Stimulated activated CD8-positive, alpha-beta memory T cell treated with anti-CD3 and anti-CD28 coated beads, Interleukin-7, amount 100 ng/mL, for 48 hours (primary cell): ENCODE measurements around the gene CTPS1.

ENCODE experiments used
- DNase-seq, 2 donors: peaks; one replicate each; pipeline ENCODE4 v3.0.0-alpha.2; 2020; ENCODE audit warnings: low read depth in 1 of 2; ENCODE audit errors: extremely low read depth in 1 of 2

The CTPS1 gene, protein sequence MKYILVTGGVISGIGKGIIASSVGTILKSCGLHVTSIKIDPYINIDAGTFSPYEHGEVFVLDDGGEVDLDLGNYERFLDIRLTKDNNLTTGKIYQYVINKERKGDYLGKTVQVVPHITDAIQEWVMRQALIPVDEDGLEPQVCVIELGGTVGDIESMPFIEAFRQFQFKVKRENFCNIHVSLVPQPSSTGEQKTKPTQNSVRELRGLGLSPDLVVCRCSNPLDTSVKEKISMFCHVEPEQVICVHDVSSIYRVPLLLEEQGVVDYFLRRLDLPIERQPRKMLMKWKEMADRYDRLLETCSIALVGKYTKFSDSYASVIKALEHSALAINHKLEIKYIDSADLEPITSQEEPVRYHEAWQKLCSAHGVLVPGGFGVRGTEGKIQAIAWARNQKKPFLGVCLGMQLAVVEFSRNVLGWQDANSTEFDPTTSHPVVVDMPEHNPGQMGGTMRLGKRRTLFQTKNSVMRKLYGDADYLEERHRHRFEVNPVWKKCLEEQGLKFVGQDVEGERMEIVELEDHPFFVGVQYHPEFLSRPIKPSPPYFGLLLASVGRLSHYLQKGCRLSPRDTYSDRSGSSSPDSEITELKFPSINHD

DNA sequence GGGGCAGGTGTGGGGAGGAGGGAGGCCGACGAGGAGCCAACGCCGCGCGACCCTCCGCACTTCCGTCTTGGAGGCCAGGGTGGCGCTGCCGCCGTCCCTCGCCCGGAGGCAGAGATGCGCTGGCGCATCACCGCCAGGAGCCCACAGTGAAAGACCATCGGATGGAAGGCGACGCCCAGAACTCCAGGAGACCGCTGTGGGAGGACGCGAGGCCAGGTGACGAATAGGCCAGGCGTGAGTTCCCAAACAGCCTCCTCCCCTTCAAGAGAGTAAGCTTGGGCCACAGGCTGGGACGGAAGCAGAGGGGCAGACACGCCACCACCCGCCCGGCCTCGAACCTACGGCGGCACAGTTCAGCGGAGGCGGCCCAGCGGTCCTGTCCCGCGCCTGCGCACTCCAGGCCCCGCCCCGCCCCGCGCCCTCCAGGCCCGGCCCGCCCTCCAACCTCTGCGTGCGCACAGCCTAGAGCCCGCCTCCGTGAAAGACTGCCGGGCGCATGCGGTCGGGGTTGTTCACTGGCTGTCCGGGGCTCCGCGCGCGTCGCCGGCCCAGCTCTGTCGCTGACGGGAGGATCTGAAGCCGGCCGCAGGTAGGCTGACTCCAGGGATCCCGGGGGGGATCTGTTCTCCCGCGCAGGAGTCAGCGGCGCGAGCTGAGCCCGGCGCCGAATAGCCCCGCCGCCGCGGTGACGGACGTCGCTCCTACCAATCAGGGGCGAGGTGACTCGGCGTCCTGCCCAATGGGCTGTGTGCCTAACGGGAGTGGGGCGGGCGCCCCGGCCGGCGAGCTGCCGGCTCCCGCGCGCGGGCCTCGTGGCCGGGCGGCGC, at the start of gene CTPS1:
CTPS1 (plus strand) TSS at position 456 of the 827 bp plus-strand sequence. CDS start 3,595 bp downstream, outside the sequence.
- peak; percentile 92 to 94 for DNase-seq

DNA sequence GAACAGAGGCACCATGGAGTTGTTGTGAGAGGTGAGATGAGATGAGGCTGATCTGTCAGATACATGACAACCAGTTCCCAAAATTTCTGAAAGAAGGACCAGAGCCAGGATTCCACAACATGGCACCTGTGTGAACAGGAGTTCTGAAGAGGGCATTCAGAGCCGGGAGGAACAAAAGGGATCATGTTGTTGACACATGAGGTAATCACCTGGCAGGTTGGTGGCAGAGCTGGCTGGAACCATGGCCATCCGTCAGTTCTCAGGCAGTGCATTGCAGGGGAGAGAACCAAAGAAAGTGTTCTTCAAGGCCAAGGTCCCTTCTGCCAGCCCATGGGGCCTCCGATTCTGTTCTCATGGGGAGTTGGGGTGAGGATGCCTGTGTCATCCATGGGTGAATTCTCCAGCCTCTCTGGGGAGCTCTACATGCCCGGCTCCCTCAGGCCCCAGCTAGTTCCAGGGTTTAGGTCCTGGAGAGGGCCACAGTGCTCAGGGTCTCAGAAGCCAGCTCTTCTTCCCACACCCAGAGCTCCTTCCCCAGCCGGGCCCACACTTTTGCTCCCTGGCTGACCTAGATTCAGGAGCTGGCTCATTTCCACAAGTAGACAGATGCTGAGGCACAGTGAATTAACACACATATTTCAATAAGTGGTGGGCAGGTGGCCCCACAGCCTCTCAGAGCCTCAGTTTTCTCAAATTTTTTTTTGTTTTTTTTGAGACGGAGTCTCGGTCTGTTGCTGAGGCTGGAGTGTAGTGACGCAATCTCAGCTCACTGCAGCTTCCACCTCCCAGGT, 49.1 kb upstream of the CTPS1 start:
- no peak for DNase-seq

DNA sequence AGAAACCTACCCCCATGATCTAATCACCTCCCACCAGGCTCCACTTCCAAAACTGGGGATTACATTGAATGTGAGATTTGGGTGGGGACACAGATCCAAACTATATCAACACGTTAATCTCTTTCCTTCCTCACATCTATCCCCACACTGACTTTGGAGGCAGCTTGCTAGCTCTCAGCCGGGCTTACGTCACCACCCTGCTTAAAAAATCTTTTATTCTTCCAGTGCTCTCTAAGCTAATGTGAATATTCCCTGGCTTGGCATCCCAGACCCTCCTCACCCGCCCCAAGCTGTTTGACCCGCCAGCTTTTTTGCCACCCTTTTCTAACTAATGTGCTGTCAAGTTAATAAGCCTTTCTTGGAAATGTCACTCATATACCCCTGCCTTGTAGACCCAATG, 47.9 kb upstream of the CTPS1 start:
- DNase-seq, result no peak

DNA sequence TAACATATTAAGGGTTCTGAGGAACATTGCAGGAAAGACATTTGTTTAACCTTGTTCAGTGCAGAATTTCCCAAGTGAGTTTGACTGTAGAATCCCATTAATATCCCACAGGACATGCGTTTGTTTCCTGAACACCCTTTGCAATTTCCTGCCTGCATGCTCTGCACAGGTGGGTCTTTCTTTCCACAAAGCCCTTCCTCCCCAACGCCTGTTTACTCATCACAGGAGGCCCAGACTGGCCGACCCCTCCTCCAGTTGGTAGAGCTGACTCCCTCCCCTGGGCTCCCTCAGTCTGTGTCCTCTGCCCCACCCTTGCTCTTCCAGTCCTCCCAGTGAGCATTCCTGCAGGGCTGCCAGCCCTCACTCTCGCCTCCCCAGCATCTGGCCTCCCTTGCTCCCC, 47.5 kb upstream of the CTPS1 start:
- no peak for DNase-seq

DNA sequence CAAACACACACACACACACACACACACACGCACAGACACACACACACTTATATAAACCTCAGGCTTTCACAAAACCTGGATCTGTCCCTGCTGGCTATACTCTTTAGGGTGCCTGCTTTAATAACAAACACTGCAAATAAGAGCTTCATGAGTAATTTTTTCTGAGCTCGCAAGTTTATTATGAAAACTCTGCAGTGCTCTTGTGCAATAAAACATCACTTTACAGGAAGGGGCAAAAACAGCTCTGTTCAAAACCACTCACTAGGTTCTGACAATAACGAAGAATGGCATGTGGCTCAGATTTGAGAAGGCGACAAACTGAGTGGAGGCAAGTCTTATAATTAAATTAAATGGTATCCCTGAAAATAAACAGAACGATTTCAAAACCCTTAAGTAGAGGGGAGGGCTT, 42.6 kb upstream of the CTPS1 start:
- DNase-seq, result no peak

DNA sequence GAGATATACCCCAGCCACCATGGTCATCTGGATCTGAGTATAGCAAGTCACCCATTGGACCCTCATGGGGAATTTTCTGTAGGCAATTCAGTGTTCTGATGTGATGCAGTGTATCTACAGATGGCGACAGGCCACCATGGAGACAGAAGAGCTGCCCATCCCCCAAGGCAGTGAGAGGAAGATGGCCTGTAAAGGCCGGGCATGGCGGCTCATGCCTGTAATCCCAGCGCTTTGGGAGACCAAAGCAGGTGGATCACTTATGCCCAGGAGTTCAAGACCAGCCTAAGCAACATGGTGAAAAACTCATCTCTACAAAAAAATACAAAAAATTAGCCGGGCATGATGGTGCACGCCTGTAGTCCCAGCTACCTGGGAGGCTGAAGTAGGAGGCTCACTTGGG, 41.1 kb upstream of the CTPS1 start:
- no peak for DNase-seq

DNA sequence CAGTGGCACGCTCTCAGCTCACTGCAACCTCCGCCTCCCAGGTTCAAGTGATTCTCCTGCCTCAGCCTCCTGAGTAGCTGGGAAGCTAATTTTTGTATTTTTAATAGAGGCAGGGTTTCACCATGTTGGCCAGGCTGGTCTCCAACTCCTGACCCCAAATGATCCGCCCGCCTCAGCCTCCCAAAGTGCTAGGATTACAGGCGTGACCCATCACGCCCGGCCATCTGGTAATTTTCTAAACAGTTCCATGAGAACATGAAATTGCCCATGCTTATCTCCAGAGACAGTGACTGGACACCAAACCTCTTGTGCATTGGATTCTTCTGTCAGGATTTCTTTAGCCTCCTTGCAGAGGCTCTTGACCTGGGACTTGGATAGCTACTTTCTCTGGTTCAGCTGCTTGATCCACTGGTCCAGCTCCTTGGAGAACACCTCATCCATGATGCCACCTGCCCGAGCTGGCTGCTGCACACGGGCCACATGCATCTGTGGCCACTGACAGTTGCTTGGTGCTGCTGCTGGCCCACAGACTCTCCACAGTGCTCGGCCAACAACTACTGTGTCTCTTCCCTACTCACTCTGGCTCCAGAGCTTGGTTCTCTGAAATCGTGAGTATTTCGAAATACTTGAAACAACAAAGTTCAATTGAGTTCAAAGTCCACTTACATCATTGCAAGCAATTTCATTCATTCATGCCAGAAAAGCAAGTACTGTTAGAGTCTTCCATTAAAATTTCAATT, 40.0 kb upstream of the CTPS1 start:
- no peak for DNase-seq

DNA sequence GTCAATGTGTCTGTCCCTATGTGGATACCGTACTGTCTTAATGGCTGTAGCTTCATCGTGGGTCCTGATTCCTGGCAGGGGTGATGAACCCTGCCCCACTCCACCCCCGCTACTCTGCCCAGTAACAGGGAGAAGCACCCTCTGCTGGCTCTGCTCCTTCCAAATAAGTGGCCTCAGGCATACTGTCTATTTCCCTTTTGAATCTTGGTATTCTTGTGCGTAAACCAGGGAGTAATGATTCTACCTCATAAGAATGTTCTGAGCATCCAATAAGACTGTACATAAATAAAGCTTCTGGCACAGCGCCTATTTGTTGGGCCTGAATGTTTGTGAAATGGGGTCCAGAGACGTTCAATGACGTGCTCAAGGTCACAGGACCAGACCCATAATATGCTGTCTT, 35.2 kb upstream of the CTPS1 start:
- no peak for DNase-seq

DNA sequence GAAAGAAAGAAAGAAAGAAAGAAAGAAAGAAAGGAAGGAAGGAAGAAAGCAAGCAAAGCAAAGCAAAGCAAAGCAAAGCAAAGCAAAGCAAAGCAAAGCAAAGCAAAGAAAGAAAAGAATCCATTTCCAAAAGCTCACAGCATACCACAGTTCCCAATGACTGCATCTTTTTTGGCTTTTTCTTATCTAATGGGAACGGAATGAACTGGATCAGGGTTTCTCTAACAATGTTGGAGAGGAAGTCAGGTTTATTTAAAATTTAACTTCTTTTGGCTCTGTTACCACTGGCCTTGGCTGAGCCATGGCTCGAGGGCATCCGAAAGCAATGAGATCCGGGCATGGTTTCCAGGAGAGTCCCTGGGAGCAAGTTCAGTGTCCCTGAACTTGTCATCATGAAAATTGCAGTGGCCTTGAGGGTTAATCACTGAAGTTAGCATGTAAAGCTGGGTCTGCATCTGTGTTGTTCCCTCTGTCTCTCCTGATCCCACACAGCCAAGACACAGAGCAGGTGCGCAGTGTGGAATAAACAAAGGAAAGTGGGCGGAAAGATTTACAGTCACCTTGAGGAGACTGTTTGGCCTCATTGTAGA, 34.6 kb upstream of the CTPS1 start:
- DNase-seq, result no peak

DNA sequence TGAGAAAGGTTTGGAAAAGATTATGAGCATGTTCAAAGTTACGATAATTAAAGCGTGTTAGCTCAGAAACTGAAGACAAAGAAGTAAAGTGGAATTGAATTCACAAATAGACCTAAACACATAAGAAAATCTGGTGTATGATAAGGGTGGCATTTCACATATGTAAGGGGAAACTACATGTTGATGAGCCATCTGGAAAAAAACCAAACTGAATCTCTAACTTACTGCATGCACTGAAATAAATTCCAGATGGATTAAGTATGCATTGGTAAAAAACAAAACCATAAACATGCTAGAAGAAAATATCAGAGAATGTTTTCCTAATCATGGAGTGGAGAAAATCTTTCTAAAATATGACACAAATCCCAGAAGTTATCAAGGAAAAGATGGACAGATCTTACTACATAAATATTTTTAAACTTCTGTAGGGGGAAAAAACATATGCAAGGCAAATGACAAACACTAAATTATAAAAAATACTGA, 34.0 kb upstream of the CTPS1 start:
- DNase-seq, result no peak

DNA sequence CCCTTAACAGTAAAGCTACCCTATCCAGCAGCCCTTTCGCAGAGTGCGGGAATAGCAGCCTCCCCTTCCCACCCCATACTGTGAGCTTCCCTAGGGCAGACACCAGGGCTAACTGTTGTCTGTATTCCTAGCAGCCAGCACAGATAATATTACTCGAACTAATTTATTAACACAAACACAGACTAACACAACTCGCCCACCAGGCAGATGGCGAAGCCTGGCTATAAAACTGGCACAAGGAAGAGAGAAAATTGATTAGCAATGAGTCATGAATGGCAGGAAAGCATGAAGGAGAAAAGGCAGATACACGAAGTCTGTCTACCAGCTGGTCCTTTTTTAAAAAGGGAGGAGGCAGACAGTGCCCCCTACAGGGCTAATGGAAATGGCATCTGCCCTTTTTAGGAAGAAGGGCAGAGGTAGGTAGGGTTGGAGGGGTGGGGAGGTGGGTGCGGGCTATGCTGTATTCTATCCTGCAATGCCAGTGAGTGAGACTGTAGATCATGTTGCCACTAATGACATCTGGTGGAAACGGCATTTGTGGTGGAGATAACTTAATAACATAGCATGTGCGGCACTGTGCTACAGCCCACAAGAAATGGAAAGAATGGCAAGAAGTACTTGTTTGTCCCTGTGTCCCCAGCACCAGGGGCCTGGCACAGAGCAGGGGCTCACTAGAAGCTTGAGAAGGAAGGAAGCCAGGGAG, 30.6 kb upstream of the CTPS1 start:
- peak in 1 of 2 donors; percentile 35 for DNase-seq

DNA sequence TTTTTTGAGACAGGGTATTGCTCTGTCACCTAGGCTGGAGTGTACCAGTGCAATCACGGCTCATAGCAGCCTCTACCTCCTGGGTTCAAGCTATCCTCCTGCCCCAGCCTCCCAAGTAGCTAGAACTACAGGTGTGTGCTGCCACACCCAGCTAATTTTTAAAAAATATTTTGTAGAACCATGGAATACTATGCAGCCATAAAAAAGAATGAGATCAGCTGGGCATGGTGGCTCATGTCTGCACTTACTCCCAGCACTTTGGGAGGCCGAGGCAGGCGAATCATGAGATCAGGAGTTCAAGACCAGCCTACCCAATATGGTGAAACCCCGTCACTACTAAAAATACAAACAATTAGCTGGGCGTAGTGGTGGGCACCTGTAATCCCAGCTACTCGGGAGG, 29.9 kb upstream of the CTPS1 start:
- no peak for DNase-seq

DNA sequence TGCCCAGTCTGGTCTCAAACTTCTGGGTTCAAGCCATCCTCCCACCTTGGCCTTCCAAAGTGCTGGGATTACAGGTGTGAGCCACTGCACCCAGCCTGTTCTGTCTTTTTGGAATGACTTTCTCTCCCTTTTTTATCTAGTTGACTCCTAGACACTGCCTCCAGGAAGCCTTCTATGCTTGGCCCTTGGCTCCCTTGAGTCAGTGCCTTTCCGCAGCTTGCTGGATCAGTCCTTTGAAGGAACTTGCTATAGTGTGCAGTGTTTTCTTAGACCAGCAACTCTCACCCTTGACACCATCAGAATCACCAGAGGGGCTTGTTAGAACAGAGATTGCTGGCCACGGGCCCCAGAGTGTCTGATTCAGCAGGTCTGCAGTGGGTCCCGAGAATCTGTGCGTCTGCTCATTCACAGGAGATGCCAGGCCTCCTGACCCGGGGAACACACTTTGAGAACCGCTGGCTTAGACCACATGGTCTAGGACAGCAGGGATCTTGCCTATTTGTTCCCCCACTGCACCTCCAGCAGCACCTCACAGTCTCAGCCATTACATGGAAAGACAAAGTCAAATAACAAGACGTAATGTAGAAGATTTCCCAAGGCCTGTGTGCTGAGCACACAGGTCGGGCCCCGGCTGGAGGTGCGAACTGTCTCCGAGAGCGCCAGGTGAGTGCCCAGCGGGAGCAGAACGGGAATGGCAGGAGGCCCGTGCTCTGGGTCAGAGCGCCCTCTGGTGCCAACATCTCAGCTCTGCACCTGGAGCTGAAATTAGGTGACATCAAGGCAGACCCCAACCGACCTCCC, 27.4 kb upstream of the CTPS1 start:
- peak in 1 of 2 donors; percentile 27 for DNase-seq

DNA sequence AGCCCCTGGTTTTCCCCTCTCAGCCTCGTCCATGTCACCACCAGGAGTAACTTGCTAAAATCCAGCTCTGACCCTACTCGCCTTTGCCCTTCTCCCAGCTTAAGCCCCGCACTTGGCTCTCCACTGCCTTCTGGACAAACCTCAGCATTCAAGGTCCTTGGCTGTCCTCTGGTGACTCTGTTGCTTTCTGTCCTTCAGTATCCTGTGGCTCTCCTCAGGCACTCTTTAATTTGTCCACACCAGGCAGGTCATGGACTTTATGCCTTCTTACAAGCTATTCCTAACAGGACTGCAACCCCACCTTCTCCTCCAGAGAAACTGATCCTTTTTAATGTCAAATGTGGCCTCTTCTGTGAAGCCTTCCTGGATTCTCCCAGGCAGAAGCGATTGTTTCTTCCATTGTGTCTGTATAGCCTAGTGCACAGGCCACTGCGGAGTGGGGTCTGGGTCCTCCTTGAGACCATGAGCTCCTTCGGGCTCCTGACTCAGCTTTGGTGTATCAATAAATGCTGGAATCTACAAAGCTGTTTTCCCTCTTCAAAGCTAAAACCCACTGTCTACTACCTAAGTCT, 26.7 kb upstream of the CTPS1 start:
- no peak for DNase-seq

DNA sequence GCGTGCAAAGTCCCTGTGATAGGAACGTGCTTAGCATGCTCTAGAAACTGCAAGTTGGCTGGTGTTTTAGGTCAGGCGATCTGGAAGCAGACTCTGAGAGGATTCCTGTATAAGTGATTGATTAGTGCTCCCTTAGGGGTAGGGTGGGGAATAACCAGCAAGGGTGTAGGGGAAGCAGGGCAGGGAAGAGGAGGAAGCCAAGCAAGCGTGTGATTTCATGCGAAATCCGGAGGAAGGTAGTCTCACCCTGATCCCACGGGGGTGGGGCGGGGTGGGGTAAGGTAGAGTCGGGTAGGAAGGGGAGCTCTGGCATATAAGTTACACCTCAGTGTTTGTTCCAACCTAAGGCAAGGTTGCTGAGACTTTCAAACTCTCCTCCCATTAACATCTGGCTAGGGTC, 24.9 kb upstream of the CTPS1 start:
- no peak for DNase-seq

DNA sequence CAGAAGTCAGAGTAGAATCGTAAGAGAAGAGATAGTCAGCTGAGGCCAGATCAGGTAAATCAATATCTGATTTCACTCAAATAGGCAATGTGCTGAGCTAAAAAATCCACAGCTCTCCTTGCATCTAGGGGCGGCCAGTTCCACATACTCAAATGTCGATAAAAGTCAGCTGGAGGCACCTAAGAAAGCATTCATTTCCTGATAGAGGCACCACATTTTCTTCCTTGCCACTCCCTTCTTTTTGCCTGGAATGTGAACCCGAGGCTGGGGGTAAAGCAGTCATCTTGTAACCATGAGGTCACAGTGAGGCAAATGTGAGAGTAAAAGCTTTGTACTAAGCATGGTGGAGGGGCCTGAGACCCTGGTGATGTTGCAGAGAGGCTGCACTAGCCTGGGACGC, 24.2 kb upstream of the CTPS1 start:
- DNase-seq, result no peak

DNA sequence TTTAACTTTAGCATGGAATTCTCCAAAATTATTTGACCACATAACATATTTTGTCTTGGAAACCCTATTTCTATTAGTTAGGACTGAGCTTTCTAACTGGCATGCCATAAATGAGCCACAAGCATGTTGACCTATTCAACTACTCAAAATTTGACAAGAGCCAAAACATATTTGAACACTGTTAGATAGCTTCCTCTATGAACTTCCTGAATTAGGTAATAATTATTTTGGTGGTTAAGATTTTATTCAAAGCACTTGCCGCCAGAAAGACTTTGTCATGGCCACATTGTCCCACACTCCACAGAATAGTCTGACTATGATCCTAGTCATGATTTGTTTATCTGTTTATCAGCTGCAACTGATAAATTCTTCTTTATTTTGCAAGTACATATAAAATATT, 23.1 kb upstream of the CTPS1 start:
- no peak for DNase-seq

DNA sequence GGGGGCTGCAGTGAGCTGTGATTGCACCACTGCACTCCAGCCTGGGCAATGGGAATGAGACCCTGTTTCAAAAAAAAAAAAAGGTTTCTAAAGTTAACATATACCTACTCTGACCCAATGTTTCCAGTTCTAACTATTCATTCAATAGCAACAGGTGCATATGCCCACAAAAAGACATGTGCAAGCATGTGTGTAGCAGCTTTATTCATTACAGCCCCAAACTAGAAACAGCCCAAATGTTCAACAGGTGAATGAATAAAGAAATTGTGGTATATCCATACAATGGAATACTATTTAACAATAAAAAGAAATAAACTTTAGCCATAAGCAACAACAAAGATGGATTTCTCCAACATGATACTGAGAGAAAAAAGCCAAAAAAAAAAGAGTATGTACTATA, 21.3 kb upstream of the CTPS1 start:
- DNase-seq, result no peak
